RWPE1 (cell line): ENCODE results near the gene CD93.

ENCODE experiments used
- CTCF ChIA-PET: fragments of 350-600 bp; sonication (Branson Sonifier 250); formaldehyde crosslinking; extraction: SDS; loops from one replicate; lab custom pipeline; 2021; lab: Yijun Ruan, JAX
- POLR2A ChIA-PET: fragments of 400-600 bp; formaldehyde crosslinking; extraction: SDS; loops from one replicate; lab custom pipeline; 2020; ENCODE audit warnings: antibody characterized with exemption; ENCODE audit not compliant: low non-redundant PET; lab: Yijun Ruan, JAX
- DNase-seq: peaks from one replicate; pipeline ENCODE4 v3.0.0; 2012; ENCODE audit warnings: low spot score
- H3K27ac ChIP-seq: fragments of 450-650 bp; 2 replicates; pipeline ENCODE4 v1.5.1; 2017
- TF ChIP-seq, protein P1 (sequence below): fragments of 450-650 bp; conservative IDR thresholded peaks from 2 replicates; pipeline ENCODE4 v1.5.1; 2017; ENCODE audit warnings: low read depth, mild to moderate bottlenecking

CD93 gene

DNA sequence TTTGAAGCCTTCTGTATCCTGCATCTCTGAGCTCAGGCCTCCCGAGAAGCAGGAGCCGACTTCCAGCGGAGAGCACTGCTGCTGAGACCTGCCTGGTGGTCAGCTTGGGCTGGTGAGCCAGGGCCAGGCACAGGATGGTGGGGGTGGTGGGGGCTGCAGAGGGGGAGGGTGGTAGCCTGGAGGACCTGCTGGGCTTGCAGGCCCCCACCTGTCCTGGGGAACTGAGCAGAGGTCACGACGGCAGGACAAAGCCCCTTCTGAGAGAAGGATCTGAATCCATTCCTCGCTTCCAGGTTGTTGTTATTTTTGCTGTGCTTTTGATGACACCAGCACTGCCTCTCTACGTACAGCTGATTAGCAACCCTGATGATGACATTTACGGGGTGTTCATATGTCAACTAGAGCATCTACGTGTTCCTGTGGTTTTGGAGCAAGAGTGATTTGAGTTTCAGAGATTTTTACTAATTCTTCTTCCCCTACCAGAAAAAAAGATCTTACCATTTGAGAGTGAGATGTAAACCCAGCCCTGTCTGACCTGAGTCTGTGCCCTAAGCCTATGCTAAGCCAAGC, 35.7 kb upstream of the CD93 start:
- POLR2A ChIA-PET, result no interaction called here
- TF ChIP-seq, protein P1, sequence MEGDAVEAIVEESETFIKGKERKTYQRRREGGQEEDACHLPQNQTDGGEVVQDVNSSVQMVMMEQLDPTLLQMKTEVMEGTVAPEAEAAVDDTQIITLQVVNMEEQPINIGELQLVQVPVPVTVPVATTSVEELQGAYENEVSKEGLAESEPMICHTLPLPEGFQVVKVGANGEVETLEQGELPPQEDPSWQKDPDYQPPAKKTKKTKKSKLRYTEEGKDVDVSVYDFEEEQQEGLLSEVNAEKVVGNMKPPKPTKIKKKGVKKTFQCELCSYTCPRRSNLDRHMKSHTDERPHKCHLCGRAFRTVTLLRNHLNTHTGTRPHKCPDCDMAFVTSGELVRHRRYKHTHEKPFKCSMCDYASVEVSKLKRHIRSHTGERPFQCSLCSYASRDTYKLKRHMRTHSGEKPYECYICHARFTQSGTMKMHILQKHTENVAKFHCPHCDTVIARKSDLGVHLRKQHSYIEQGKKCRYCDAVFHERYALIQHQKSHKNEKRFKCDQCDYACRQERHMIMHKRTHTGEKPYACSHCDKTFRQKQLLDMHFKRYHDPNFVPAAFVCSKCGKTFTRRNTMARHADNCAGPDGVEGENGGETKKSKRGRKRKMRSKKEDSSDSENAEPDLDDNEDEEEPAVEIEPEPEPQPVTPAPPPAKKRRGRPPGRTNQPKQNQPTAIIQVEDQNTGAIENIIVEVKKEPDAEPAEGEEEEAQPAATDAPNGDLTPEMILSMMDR, result no peak
- CTCF ChIA-PET, result no interaction called here
- no peak overlapping the region for H3K27ac ChIP-seq
- no peak for DNase-seq

DNA sequence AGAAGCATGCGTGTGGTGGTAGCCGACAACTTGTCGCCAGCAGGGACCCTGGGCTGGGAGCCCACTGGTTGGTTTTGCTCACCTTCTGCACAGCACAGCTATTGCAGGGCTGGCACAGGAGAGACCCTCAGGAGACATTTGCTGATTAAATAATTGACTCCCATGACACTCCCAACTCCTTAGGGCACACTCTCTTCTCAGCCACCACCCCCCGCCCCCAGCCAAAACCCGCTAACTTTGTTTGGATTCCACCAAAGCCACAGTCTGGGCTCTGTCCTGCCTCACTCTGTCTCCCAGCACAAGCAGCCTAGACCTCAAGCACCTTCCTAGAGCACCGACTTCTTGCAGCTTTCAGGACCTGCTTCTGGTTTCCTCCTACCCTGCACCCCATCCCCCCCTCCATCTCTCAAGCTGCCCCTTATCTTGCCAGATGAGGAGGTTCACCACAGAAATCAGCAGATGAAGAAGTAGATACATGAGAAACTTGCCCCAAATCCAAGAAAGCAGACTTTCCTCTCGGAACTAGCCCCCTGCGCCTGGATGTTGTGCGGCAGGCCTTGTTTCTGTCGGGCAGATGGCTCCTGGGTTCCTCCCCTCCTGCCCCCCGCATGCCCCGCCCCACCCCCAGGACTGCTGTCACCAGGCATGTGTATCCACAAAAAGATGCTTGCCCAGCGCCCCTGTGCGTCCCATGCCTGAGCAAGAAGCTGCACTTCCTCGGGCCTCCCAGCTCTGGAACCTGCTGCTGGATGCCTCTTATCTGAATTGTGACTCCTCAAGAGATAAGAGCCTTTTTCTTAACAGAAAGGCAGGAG, 35.0 kb upstream of the CD93 start:
- ChIA-PET CTCF (no interaction called here), POLR2A (no interaction called here)
- H3K27ac ChIP-seq, result no peak overlapping the region
- no peak for DNase-seq
- TF ChIP-seq, protein P1, result no peak

DNA sequence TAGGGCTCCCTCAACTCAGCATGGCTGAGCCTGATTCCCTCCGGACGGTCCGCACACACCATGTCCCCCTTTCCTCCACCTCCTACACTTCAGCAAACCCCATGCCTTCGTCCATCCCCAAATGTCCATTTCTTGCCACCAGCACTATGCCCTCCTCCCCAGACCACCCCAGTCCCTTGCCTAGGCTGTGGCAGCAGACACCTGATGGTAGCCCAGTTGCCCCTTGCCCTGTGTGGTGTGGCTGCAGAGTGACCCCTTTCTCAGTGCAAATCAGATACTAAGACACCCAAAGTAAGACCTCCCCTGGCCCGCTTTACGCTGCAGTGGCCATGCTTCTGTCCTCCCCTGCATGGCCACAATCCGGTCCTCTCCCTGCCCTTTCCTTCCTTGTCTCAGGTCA, 34.1 kb upstream of the CD93 start:
- POLR2A ChIA-PET, result no interaction called here
- DNase-seq, result no peak
- TF ChIP-seq, protein P1, result no peak
- CTCF ChIA-PET, result no interaction called here
- H3K27ac ChIP-seq, result no peak overlapping the region

DNA sequence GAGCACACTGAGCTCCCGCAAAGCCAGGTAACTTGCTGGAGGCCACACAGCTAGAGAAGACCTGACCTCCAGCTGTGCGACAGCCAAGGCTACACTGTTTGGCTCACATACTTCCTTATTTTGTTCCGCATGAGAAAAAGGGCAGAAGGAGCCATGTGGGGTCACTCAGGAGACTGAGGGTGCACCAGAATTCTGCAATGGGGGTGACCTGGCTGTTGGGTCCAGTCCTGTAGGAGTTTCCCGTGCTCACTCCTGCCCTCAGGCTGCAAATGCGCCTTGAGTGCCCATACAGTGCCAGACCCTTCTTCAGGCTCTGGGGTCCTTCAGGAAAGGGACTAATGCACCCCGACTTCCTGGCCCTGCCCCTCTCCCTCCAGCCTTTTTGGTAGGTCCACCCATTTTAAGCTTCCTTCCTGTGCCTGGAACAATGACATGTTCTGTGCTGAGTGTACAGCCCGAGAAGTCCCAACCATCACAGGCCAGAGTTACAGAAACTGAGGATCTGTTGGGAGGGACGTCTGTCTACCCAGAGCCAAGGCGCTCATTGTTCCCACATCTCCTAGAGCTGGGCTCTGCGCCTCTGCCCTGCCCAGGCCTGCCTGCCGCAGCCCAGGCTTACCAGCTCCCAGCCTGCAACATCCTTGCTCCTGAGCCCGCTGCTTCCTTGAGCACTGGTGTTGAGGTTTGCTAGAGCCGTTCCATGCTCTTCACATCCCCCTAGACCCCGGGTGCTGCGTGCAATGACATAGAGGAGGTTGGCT, 33.5 kb upstream of the CD93 start:
- TF ChIP-seq, protein P1, result no peak
- ChIA-PET CTCF (no interaction called here), POLR2A (no interaction called here)
- no peak for DNase-seq
- no peak overlapping the region for H3K27ac ChIP-seq

DNA sequence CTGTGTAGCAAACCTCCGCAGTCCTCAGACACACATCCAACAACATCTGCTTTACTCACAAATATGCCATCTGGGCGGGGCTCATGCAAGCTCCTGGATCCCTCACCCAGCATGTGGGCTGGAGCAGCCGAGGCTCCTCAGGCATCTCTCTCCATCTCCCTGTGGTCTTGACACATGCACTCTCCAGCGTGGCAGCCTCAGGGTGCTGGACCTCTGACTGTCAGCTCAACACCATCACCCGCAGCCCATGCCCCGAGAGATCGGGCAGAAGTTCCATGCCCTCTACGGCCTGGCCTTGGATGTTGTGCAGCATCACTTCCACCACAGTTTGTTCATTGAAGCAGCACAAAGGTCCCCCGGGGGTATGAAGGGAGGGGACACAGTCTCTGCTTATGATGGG, 32.6 kb upstream of the CD93 start:
- TF ChIP-seq, protein P1, result no peak
- H3K27ac ChIP-seq, result no peak overlapping the region
- POLR2A ChIA-PET, result no interaction called here
- no peak for DNase-seq
- CTCF ChIA-PET, result interaction anchor here (0.6 kb wide), 1 partner anchor 15 kb away, joined by 3 read pairs; no protein-coding TSS in a partner anchor

DNA sequence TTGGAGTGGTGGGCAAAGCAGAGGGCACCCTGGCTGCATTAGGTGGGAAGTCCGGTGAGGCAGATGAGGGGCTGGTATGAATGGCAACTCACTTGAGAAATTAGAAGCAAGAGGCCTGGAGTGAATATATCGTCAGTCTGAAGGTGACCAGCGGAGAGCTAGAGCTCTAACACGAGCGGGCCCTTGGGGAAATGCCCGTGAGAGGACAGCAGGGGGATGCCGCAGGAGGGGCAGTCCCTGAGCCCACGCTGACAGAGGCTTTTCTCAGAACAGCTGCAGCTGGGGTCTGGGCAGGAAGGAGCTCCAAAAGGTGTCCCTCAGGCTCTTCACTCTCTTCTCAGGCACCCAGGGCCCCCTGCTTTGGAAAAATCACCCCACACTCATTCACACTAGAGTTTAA, 32.0 kb upstream of the CD93 start:
- TF ChIP-seq, protein P1, result no peak
- H3K27ac ChIP-seq, result no peak overlapping the region
- no peak for DNase-seq
- ChIA-PET CTCF (interaction anchor here (0.6 kb wide), 1 partner anchor 16 kb away, joined by 3 read pairs; no protein-coding TSS in a partner anchor), POLR2A (no interaction called here)
